GM12878 (cell line): Measurements from ENCODE around the gene PPP1R1C. TPM values are rescaled to one million over a fixed set of nuclear protein-coding genes. Genes with fewer than 3 reads are reported as not detected.

ENCODE experiments used
- ATAC-seq: fragments of 200-7000 bp; cut with Tn5 transposase; 3 replicates; pipeline ENCODE4 v1.9.1; 2020; ENCODE audit warnings: mild to moderate bottlenecking, moderate library complexity
- BruUV-seq: library from RNA; stranded (reverse); fragments of 400-500 nt; replicated peaks from 2 replicates; lab custom pipeline; 2021; lab: Mats Ljungman, UMichigan
- CTCF ChIA-PET: fragments of 300-600 bp; sonication (Branson Sonifier 250); formaldehyde crosslinking; extraction: SDS; loops from one replicate; lab custom pipeline; 2021; ENCODE audit warnings: inconsistent platforms; lab: Yijun Ruan, JAX
- POLR2A ChIA-PET: fragments of 350-600 bp; formaldehyde crosslinking; extraction: SDS; loops from one replicate; lab custom pipeline; 2021; ENCODE audit warnings: inconsistent platforms; lab: Charles Lee
- RAD21 ChIA-PET: fragments of 300-600 bp; sonication (Branson Sonifier 250); formaldehyde crosslinking; loops from one replicate; lab custom pipeline; 2023; ENCODE audit warnings: antibody characterized with exemption; ENCODE audit not compliant: unreplicated experiment; lab: Charles Lee
- SMC1A ChIA-PET: fragments of 300-600 bp; sonication (Branson Sonifier 250); formaldehyde crosslinking; loops from one replicate; lab custom pipeline; 2023; ENCODE audit not compliant: unreplicated experiment, uncharacterized antibody; lab: Charles Lee
- DNase-seq: peaks from one replicate; pipeline ENCODE4 v3.0.0-alpha.2; 2011; ENCODE audit warnings: low read depth, low spot score
- FAIRE-seq: peaks from 3 replicates; lab custom pipeline; 2011; peaks lifted over from hg19 to GRCh38; lab: Jason Lieb, UNC
- H2AFZ ChIP-seq: 2 replicates; pipeline ENCODE4 v1.6.0; 2011; ENCODE audit warnings: low read depth, low read length, control low read depth; ENCODE audit not compliant: control insufficient read depth
- H3K27ac ChIP-seq: 2 replicates; pipeline ENCODE4 v1.5.1; 2011; ENCODE audit warnings: control low read depth; ENCODE audit not compliant: control insufficient read depth, insufficient read depth
- H3K27me3 ChIP-seq, 2 experiments: replicated peaks in 1 of 2; 2 replicates each; pipeline versions ENCODE4 v1.6.0 to v1.6.1; 2011; ENCODE audit warnings: low read length in 1 of 2; ENCODE audit not compliant: control insufficient read depth in 2 of 2, insufficient read depth in 2 of 2
- H3K36me3 ChIP-seq, 2 experiments: 2 replicates each; pipeline ENCODE4 v1.5.1; 2011; ENCODE audit warnings: low read length in 1 of 2; ENCODE audit not compliant: control insufficient read depth in 2 of 2, insufficient read depth in 2 of 2
- H3K4me1 ChIP-seq: 2 replicates; pipeline ENCODE4 v1.6.1; 2011; ENCODE audit warnings: mild to moderate bottlenecking, low read length, moderate library complexity, mixed read lengths; ENCODE audit not compliant: control insufficient read depth, insufficient read depth
- H3K4me2 ChIP-seq: 2 replicates; pipeline ENCODE4 v1.6.0; 2011; ENCODE audit warnings: control low read depth; ENCODE audit not compliant: control insufficient read depth, insufficient read depth
- H3K4me3 ChIP-seq: fragments of 200-600 bp; sonication (generic); 2 replicates; pipeline ENCODE4 v1.5.1; 2016
- H3K79me2 ChIP-seq: 2 replicates; pipeline ENCODE4 v1.6.0; 2011; ENCODE audit warnings: low read length; ENCODE audit not compliant: control insufficient read depth, insufficient read depth
- H3K9ac ChIP-seq: 2 replicates; pipeline ENCODE4 v1.8.0; 2011; ENCODE audit warnings: low read length, control low read depth, mixed read lengths; ENCODE audit not compliant: control insufficient read depth, insufficient read depth
- H3K9me3 ChIP-seq: replicated peaks from 3 replicates; pipeline ENCODE4 v1.5.1; 2011; ENCODE audit warnings: mild to moderate bottlenecking, low read length; ENCODE audit not compliant: control insufficient read depth, insufficient read depth
- H4K20me1 ChIP-seq: 2 replicates; pipeline ENCODE4 v1.6.0; 2011; ENCODE audit not compliant: control insufficient read depth, insufficient read depth
- BCL11A ChIP-seq: IDR thresholded peaks from 2 replicates; pipeline ENCODE4 v1.6.1; 2011; ENCODE audit warnings: low read depth, low read length
- BRCA1 ChIP-seq: IDR thresholded peaks from 2 replicates; pipeline ENCODE4 v1.6.1; 2011; ENCODE audit warnings: low read depth, low read length, improper control_type of control experiment
- CBX3 ChIP-seq: fragments of 200-600 bp; sonication (generic); IDR thresholded peaks from 2 replicates; pipeline ENCODE4 v1.6.1; 2016; ENCODE audit warnings: low read depth, borderline replicate concordance
- CREB1 ChIP-seq: IDR thresholded peaks from 2 replicates; pipeline ENCODE4 v1.6.1; 2012; ENCODE audit warnings: low read depth, mild to moderate bottlenecking, inconsistent platforms
- EGR1 ChIP-seq, 2 experiments: IDR thresholded peaks; 1 replicate in 1 of 2; 2 replicates in 1 of 2; pipeline ENCODE4 v1.6.1; 2011 to 2012; ENCODE audit warnings: low read depth in 2 of 2, low read length in 2 of 2, borderline replicate concordance in 1 of 2, mild to moderate bottlenecking in 1 of 2, moderate library complexity in 1 of 2
- MEF2A ChIP-seq: IDR thresholded peaks from 2 replicates; pipeline ENCODE4 v1.6.1; 2011; ENCODE audit warnings: low read depth, mild to moderate bottlenecking, low read length, moderate library complexity; ENCODE audit not compliant: insufficient read depth
- NFYA ChIP-seq: IDR thresholded peaks from 2 replicates; pipeline ENCODE4 v1.6.1; 2011; ENCODE audit warnings: low read depth, mild to moderate bottlenecking, low read length, improper control_type of control experiment, borderline replicate concordance
- PAX5 ChIP-seq: IDR thresholded peaks from 2 replicates; pipeline ENCODE4 v1.6.1; 2011; ENCODE audit warnings: low read depth, low read length, borderline replicate concordance
- SREBF1 ChIP-seq: IDR thresholded peaks from 2 replicates; pipeline ENCODE4 v1.6.1; 2012; ENCODE audit warnings: mild to moderate bottlenecking, low read length
- TCF3 ChIP-seq: IDR thresholded peaks from 2 replicates; pipeline ENCODE4 v1.6.1; 2012; ENCODE audit warnings: low read depth, mild to moderate bottlenecking, low read length, borderline replicate concordance; ENCODE audit not compliant: insufficient read depth
- ZNF24 ChIP-seq: fragments of 450-650 bp; IDR thresholded peaks from 2 replicates; pipeline ENCODE4 v1.6.1; 2017; ENCODE audit warnings: antibody characterized with exemption, mild to moderate bottlenecking
- ZSCAN29 ChIP-seq: fragments of 450-650 bp; IDR thresholded peaks from 2 replicates; pipeline ENCODE4 v1.6.1; 2017; ENCODE audit warnings: mild to moderate bottlenecking, moderate library complexity
- WGBS: methylation state at CpG from one replicate; pipeline ENCODE4 v1.1.6; 2016; ENCODE audit warnings: low lambda C conversion rate; ENCODE audit not compliant: insufficient replicate concordance, insufficient coverage; ENCODE audit errors: missing lambda C conversion rate; 5-methylcytosine and 5-hydroxymethylcytosine counted together
- in situ Hi-C: fragments of 300-500 bp; cut with MboI; formaldehyde crosslinking; loops from 9 replicates; pipeline ENCODE4 v1.14.3; 2018; ENCODE audit warnings: mixed read lengths
- intact Hi-C: fragments of 100-400 bp; cut with micrococcal nuclease; formaldehyde crosslinking; loops from one replicate; pipeline ENCODE4 v1.14.2; 2022; ENCODE audit not compliant: unreplicated experiment
- polyA plus RNA-seq, 11 experiments: library from polyadenylated mRNA; depleted of rRNA in 4 of 11; unstranded in 6 of 11; stranded (reverse) in 5 of 11; fragments of >200 nt; fragmentation: Nextera tagmentation in 4 of 11; fragmentation: Illumina TruSeq in 1 of 11; extraction: Ambion mirVana in 4 of 11; extraction: Trizol in 1 of 11; gene quantifications; 1 replicate in 1 of 11; 2 replicates in 10 of 11; pipeline versions ENCODE4 v1.2.1 to v1.2.3, GENCODE V29; 2011 to 2016; ENCODE audit warnings: inconsistent platforms in 2 of 11, missing spikeins in 2 of 11, low read depth in 1 of 11
- total RNA-seq, 4 experiments: library from RNA; depleted of rRNA in 3 of 4; stranded (reverse); fragments of >200 nt in 3 of 4; fragmentation: Illumina TruSeq in 1 of 4; extraction: Trizol in 1 of 4; gene quantifications; 2 replicates each; pipeline versions ENCODE4 v1.2.1 to v1.2.3, GENCODE V29; 2013 to 2021

The PPP1R1C gene
- total and polyA plus RNA-seq, 10 of the 15 experiments (the other 5 are each of a cell fraction or from before 2014, with no cell fraction given) = 0.11 TPM; not detected in 9

DNA sequence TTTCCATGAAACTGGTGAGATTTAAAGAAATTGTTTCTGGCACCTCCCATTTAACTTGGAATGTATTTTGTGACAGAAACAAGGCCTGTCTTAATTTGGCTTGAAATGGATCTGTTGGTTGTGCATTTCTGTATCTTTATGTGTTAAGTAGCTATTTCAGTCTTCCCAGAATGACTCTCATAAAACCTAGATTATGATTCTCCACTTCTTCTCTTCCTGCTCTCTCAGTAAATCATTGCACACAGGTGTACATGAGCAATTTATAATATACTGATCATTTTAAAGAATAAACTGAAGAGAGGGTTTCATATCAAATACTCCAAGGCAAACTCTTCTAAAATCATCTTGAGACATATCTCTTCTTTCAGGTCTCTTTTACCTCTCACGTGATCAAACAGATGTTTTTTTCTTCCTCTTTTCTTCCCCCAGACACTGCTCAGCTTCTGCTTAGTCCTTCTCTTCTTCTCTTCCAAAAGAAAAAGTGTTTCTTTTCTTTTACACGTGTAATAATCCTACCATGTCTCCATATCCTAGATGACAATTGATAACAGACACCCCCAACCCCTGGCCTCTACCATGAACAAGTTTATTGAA is 112.0 kb downstream of the PPP1R1C start (continued):
- TF ChIP-seq BRCA1 (no peak), NFYA (no peak), CBX3 (no peak), MEF2A (no peak), EGR1 (IDR thresholded peaks at IDR 0.05; ENCODE audit: borderline replicate concordance in 1 of 2, low read depth in 2 of 2, low read length in 2 of 2) (no peak), SREBF1 (no peak), TCF3 (no peak)

DNA sequence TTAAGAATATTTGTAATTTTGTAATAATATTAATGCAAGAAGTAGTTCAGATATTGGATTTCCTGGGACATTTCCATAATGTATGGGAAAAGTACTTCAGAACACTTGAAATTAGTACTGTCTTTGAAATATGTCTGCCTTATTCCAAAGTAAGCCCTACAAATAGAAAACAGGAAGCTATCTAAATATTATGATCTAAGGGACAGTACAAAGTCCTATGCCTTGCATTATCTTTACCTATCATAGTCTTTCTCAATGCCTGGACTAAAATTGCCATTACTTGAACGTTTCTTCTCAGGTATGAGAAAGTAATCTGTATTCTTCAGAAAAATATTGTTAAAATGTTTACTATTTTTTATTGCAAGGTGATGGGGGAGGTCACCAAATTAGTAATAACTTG is 113.0 kb downstream of the PPP1R1C start:
- no TSS peak for BruUV-seq
- FAIRE-seq (no peak), DNase-seq (no peak), ATAC-seq (no peak)
- H3K27ac ChIP-seq = no peak overlapping the region
- no peaks in the 10 kb centered on the region for H3K36me3 ChIP-seq
- RAD21 ChIA-PET = no interaction called here
- H3K4me3 ChIP-seq = no peak overlapping the region
- no peaks in the 10 kb centered on the region for H3K4me1 ChIP-seq
- WGBS = 0% methylated on average over 1 of the region's 1 CpG
- TF ChIP-seq BCL11A (no peak), CREB1 (no peak), PAX5 (no peak), ZSCAN29 (no peak), ZNF24 (no peak)
- H4K20me1 ChIP-seq = no peaks in the 10 kb centered on the region
- no peaks in the 10 kb centered on the region for H3K79me2 ChIP-seq
- no peaks in the 10 kb centered on the region; a peak in 1 of 4 replicates for H3K27me3 ChIP-seq
- SMC1A ChIA-PET = no interaction called here
- no peak overlapping the region for H3K9ac ChIP-seq
- H3K4me2 ChIP-seq = no peak overlapping the region
- H2AFZ ChIP-seq = no peak overlapping the region
- H3K9me3 ChIP-seq = no peaks in the 10 kb centered on the region
- CTCF ChIA-PET = interaction anchor here (1.3 kb wide), 1 partner anchor 550 kb away, joined by 3 read pairs; no protein-coding TSS in a partner anchor
- POLR2A ChIA-PET = no interaction called here
- intact Hi-C loops (no loop called here), in situ Hi-C loops (no loop called here)
